OCI-LY7 (cell line): Measurements from ENCODE around the gene TMEM132E. TPM values are rescaled to one million over a fixed set of nuclear protein-coding genes. Genes with fewer than 3 reads are reported as not detected.
A peak's percentile ranks its signal among the peaks of the same experiment; 100 is the strongest.

Experiments used
- BruUV-seq: library from RNA; stranded (reverse); fragments of 400-500 nt; replicated peaks from 2 replicates; lab custom pipeline; 2021; lab: Mats Ljungman, UMichigan
- CTCF ChIA-PET: fragments of 300-600 bp; sonication (Branson Sonifier 250); formaldehyde crosslinking; loops from one replicate; lab custom pipeline; 2022; ENCODE audit warnings: antibody characterized with exemption; ENCODE audit not compliant: unreplicated experiment; lab: Charles Lee
- POLR2A ChIA-PET: fragments of 300-600 bp; sonication (Branson Sonifier 250); formaldehyde crosslinking; loops from one replicate; lab custom pipeline; 2022; ENCODE audit warnings: antibody characterized with exemption; lab: Charles Lee
- DNase-seq: peaks from one replicate; pipeline ENCODE4 v3.0.0-alpha.2; 2015; ENCODE audit warnings: low spot score
- H2AFZ ChIP-seq: fragments of 200-600 bp; sonication (generic), shearing (Covaris generic); 2 replicates; pipeline ENCODE4 v1.6.1; 2014; ENCODE audit warnings: mild to moderate bottlenecking, antibody characterized with exemption, low read length, moderate library complexity
- H3K27ac ChIP-seq: fragments of 200-600 bp; sonication (generic); 2 replicates; pipeline ENCODE4 v1.5.1; 2014; ENCODE audit warnings: mixed run types, low read depth, mild to moderate bottlenecking, moderate library complexity, low read length, inconsistent platforms; ENCODE audit not compliant: poor library complexity, severe bottlenecking
- H3K36me3 ChIP-seq: fragments of 200-600 bp; sonication (generic); 2 replicates; pipeline ENCODE4 v1.6.1; 2014; ENCODE audit warnings: mild to moderate bottlenecking, antibody characterized with exemption, low read length, moderate library complexity, mixed read lengths; ENCODE audit not compliant: insufficient read depth
- H3K4me1 ChIP-seq: fragments of 200-600 bp; sonication (generic); 2 replicates; pipeline ENCODE4 v1.5.1; 2014; ENCODE audit warnings: mild to moderate bottlenecking, low read length; ENCODE audit not compliant: insufficient read depth, poor library complexity, severe bottlenecking
- H3K4me2 ChIP-seq: fragments of 200-600 bp; sonication (generic); 2 replicates; pipeline ENCODE4 v1.6.1; 2014; ENCODE audit warnings: mild to moderate bottlenecking, low read length
- H3K4me3 ChIP-seq: fragments of 200-600 bp; sonication (generic); 2 replicates; pipeline ENCODE4 v1.5.1; 2014; ENCODE audit warnings: mild to moderate bottlenecking, low read depth, low read length; ENCODE audit not compliant: poor library complexity, severe bottlenecking
- H3K79me2 ChIP-seq: fragments of 200-600 bp; sonication (generic); 2 replicates; pipeline ENCODE4 v1.6.1; 2016; ENCODE audit warnings: low read depth, mild to moderate bottlenecking, low read length, moderate library complexity, mixed read lengths; ENCODE audit not compliant: insufficient read depth
- H3K9me2 ChIP-seq: fragments of 200-600 bp; sonication (generic); 2 replicates; pipeline ENCODE4 v1.6.1; 2016; ENCODE audit warnings: mild to moderate bottlenecking, low read length, mixed read lengths; ENCODE audit not compliant: insufficient read depth
- H3K9me3 ChIP-seq: fragments of 200-600 bp; sonication (generic); 2 replicates; pipeline ENCODE4 v1.6.1; 2014; ENCODE audit warnings: mild to moderate bottlenecking, mixed run types, low read length, mixed read lengths
- H4K20me1 ChIP-seq: fragments of 200-600 bp; sonication (generic); 2 replicates; pipeline ENCODE4 v1.6.1; 2014; ENCODE audit warnings: mild to moderate bottlenecking, antibody characterized with exemption, low read length, moderate library complexity, mixed read lengths; ENCODE audit not compliant: insufficient read depth
- CTCF ChIP-seq: fragments of 200-600 bp; sonication (generic); conservative IDR thresholded peaks from 2 replicates; pipeline ENCODE4 v1.5.1; 2014; ENCODE audit warnings: mild to moderate bottlenecking, antibody characterized with exemption, low read length, moderate library complexity, mixed read lengths
- EZH2phosphoT487 ChIP-seq: fragments of 200-600 bp; sonication (generic); IDR thresholded peaks from 2 replicates; pipeline ENCODE4 v1.6.1; 2018; ENCODE audit warnings: low read depth, borderline replicate concordance, mild to moderate bottlenecking, mixed run types, antibody characterized with exemption, low read length, moderate library complexity, mixed read lengths
- intact Hi-C: fragments of 100-400 bp; cut with micrococcal nuclease; formaldehyde crosslinking; loops from one replicate; pipeline ENCODE4 v1.10.0; 2022; ENCODE audit not compliant: unreplicated experiment
- total RNA-seq, 2 experiments: library from RNA; depleted of rRNA in 1 of 2; stranded (reverse); fragments of >200 nt in 1 of 2; shearing (Covaris generic) in 1 of 2; gene quantifications; 2 replicates each; pipeline ENCODE4 v1.2.3, GENCODE V29; 2014 to 2022

TMEM132E gene
- total RNA-seq, 2 experiments from 2014 or later, result not detected

GRCh38 chr17:34582185-34582900 is 3.0 kb downstream of the TMEM132E start:
- Histone ChIP-seq H4K20me1 (no peaks in the 10 kb centered on the region), H3K4me3 (no peak overlapping the region), H3K4me2 (no peak overlapping the region), H3K36me3 (no peaks in the 10 kb centered on the region), H3K9me3 (no peaks in the 10 kb centered on the region), H3K79me2 (no peaks in the 10 kb centered on the region), H3K4me1 (no peaks in the 10 kb centered on the region), H2AFZ (no peak overlapping the region), H3K9me2 (no peaks in the 10 kb centered on the region), H3K27ac (no peak overlapping the region)
- BruUV-seq, result no TSS peak
- POLR2A ChIA-PET, result no interaction called here
- TF ChIP-seq CTCF, result no peak
- no peak for TF ChIP-seq EZH2phosphoT487
- CTCF ChIA-PET, result no interaction called here
- intact Hi-C loops, result no loop called here
- no peak for DNase-seq

- Histone ChIP-seq H2AFZ (no peak overlapping the region), H3K36me3 (no peaks in the 10 kb centered on the region), H3K9me3 (no peaks in the 10 kb centered on the region), H3K9me2 (no peaks in the 10 kb centered on the region), H3K4me3 (no peak overlapping the region), H3K4me1 (no peaks in the 10 kb centered on the region), H4K20me1 (no peaks in the 10 kb centered on the region), H3K79me2 (no peaks in the 10 kb centered on the region), H3K27ac (no peak overlapping the region), H3K4me2 (no peak overlapping the region)
- DNase-seq, result no peak
- no peak for TF ChIP-seq CTCF
- TF ChIP-seq EZH2phosphoT487, result no peak
- no TSS peak for BruUV-seq
- ChIA-PET CTCF (no interaction called here), POLR2A (no interaction called here)
- intact Hi-C loops, result no loop called here
Observed at GRCh38 chr17:34582901-34583245, 3.5 kb downstream of the TMEM132E start.

GRCh38 chr17:34584805-34585416 is 5.5 kb downstream of the TMEM132E start:
- CTCF ChIA-PET, result no interaction called here
- peak; percentile 60 for TF ChIP-seq CTCF
- TF ChIP-seq EZH2phosphoT487, result no peak
- H3K9me2 ChIP-seq, result no peaks in the 10 kb centered on the region
- intact Hi-C loops, result no loop called here
- no peaks in the 10 kb centered on the region for H3K79me2 ChIP-seq
- H3K9me3 ChIP-seq, result no peaks in the 10 kb centered on the region
- peak; percentile 35 for DNase-seq
- H3K4me2 ChIP-seq, result no peak overlapping the region
- no peaks in the 10 kb centered on the region for H4K20me1 ChIP-seq
- H3K4me3 ChIP-seq, result no peak overlapping the region
- no peaks in the 10 kb centered on the region for H3K4me1 ChIP-seq
- BruUV-seq, result no TSS peak
- H3K27ac ChIP-seq, result no peak overlapping the region
- no peaks in the 10 kb centered on the region for H3K36me3 ChIP-seq
- POLR2A ChIA-PET, result no interaction called here
- H2AFZ ChIP-seq, result no peak overlapping the region
